CD14-positive monocyte (primary cell): ENCODE results near the gene BFSP2. TPM values are rescaled to one million over a fixed set of nuclear protein-coding genes. Genes with fewer than 3 reads are reported as not detected.

Experiments
- DNase-seq, 3 donors: peaks; one replicate each; pipeline ENCODE4 v3.0.0-alpha.2; 2011 to 2022
- H2AFZ ChIP-seq: 2 replicates; pipeline ENCODE4 v1.6.0; 2012; ENCODE audit warnings: mild to moderate bottlenecking, low read depth, low read length, inconsistent platforms; ENCODE audit not compliant: insufficient read depth, poor library complexity, severe bottlenecking
- H3K27ac ChIP-seq, 2 donors: 1 replicate in 1 of 2; 2 replicates in 1 of 2; pipeline ENCODE4 v1.5.1; 2012 to 2013; ENCODE audit warnings: low read length in 2 of 2, control low read depth in 1 of 2, inconsistent platforms in 1 of 2, low read depth in 1 of 2, mild to moderate bottlenecking in 1 of 2
- H3K27me3 ChIP-seq, 2 donors: one replicate each; pipeline versions ENCODE4 v1.6.0 to v1.6.1; 2011 to 2013; ENCODE audit warnings: low read length in 2 of 2; ENCODE audit not compliant: control insufficient read depth in 2 of 2, insufficient read depth in 2 of 2
- H3K36me3 ChIP-seq, 2 donors: replicated peaks in 1 of 2; 1 replicate in 1 of 2; 2 replicates in 1 of 2; pipeline versions ENCODE4 v1.5.1 to v1.6.1; 2012 to 2013; ENCODE audit warnings: low read length in 2 of 2, control low read depth in 1 of 2, inconsistent platforms in 1 of 2, mild to moderate bottlenecking in 1 of 2; ENCODE audit not compliant: insufficient read depth in 2 of 2, control insufficient read depth in 1 of 2
- H3K4me1 ChIP-seq, 2 donors: 1 replicate in 1 of 2; 2 replicates in 1 of 2; pipeline versions ENCODE4 v1.5.1 to v1.6.1; 2012 to 2013; ENCODE audit warnings: low read length in 2 of 2, control low read depth in 1 of 2, inconsistent platforms in 1 of 2, mild to moderate bottlenecking in 1 of 2, moderate library complexity in 1 of 2; ENCODE audit not compliant: insufficient read depth in 2 of 2, control insufficient read depth in 1 of 2
- H3K4me2 ChIP-seq: replicated peaks from 2 replicates; pipeline ENCODE3; 2012; ENCODE audit warnings: low read length, moderate library complexity, mild to moderate bottlenecking; ENCODE audit not compliant: poor library complexity, severe bottlenecking; ENCODE audit errors: extremely low read depth
- H3K4me3 ChIP-seq, 3 experiments: fragments of 200-600 bp in 1 of 3; sonication (generic) in 1 of 3; replicated peaks in 1 of 3; 1 replicate in 2 of 3; 2 replicates in 1 of 3; pipeline ENCODE4 v1.5.1; 2011 to 2013; ENCODE audit warnings: low read length in 3 of 3, mild to moderate bottlenecking in 3 of 3, control low read depth in 2 of 3, low read depth in 2 of 3, inconsistent platforms in 1 of 3, moderate library complexity in 1 of 3
- H3K79me2 ChIP-seq: 2 replicates; pipeline ENCODE4 v1.6.0; 2012; ENCODE audit warnings: mild to moderate bottlenecking, control low read depth, inconsistent platforms, low read length, moderate library complexity; ENCODE audit not compliant: insufficient read depth
- H3K9ac ChIP-seq: 2 replicates; pipeline ENCODE4 v1.6.0; 2017; ENCODE audit warnings: low read length, mild to moderate bottlenecking; ENCODE audit not compliant: insufficient read depth, poor library complexity, severe bottlenecking
- H3K9me3 ChIP-seq, 2 donors: replicated peaks in 1 of 2; 1 replicate in 1 of 2; 2 replicates in 1 of 2; pipeline versions ENCODE4 v1.5.1 to v1.6.1; 2012 to 2013; ENCODE audit warnings: low read length in 2 of 2, control low read depth in 1 of 2; ENCODE audit not compliant: control insufficient read depth in 1 of 2, insufficient read depth in 1 of 2
- H4K20me1 ChIP-seq: 2 replicates; pipeline ENCODE4 v1.6.0; 2012; ENCODE audit warnings: mild to moderate bottlenecking, low read length, control low read depth, moderate library complexity; ENCODE audit not compliant: insufficient read depth
- H3K27ac Mint-ChIP-seq, 7 donors: one replicate each; pipeline ENCODE4 v1.8.0; 2020; ENCODE audit warnings: mild to moderate bottlenecking in 7 of 7, mixed read lengths in 7 of 7, moderate library complexity in 6 of 7, inconsistent platforms in 2 of 7
- H3K27me3 Mint-ChIP-seq, 3 donors: one replicate each; pipeline ENCODE4 v1.8.0; 2021 to 2022; ENCODE audit warnings: low read depth in 3 of 3, mild to moderate bottlenecking in 3 of 3, mixed read lengths in 3 of 3, moderate library complexity in 3 of 3, inconsistent platforms in 1 of 3
- H3K36me3 Mint-ChIP-seq, 2 donors: one replicate each; pipeline ENCODE4 v1.8.0; 2020; ENCODE audit warnings: mixed read lengths in 2 of 2, inconsistent platforms in 1 of 2, mild to moderate bottlenecking in 1 of 2
- H3K4me1 Mint-ChIP-seq: one replicate; pipeline ENCODE4 v1.8.0; 2020; ENCODE audit warnings: mild to moderate bottlenecking, mixed read lengths
- H3K4me3 Mint-ChIP-seq, 2 donors: one replicate each; pipeline ENCODE4 v1.8.0; 2020; ENCODE audit warnings: mild to moderate bottlenecking in 2 of 2, mixed read lengths in 2 of 2, moderate library complexity in 1 of 2
- H3K9me3 Mint-ChIP-seq, 7 donors: one replicate each; pipeline ENCODE4 v1.8.0; 2020 to 2022; ENCODE audit warnings: mixed read lengths in 7 of 7, mild to moderate bottlenecking in 6 of 7, moderate library complexity in 6 of 7, inconsistent platforms in 2 of 7
- WGBS: methylation state at CpG from one replicate; pipeline ENCODE4 v1.1.5; 2013; ENCODE audit warnings: missing lambda C conversion rate; ENCODE audit not compliant: insufficient coverage; 5-methylcytosine and 5-hydroxymethylcytosine counted together
- intact Hi-C, 2 donors: fragments of 100-400 bp; cut with micrococcal nuclease; formaldehyde crosslinking; loops; one replicate each; pipeline versions ENCODE4 v1.15.0 to v1.15.1; 2023
- polyA plus RNA-seq, 3 donors: library from polyadenylated mRNA; depleted of rRNA in 1 of 3; unstranded in 2 of 3; stranded (reverse) in 1 of 3; fragments of 300-500 nt in 2 of 3; fragments of >200 nt in 1 of 3; fragmentation: Illumina TruSeq in 2 of 3; gene quantifications; 1 replicate in 2 of 3; 2 replicates in 1 of 3; pipeline ENCODE4 v1.2.3, GENCODE V29; 2012 to 2021
- TF ChIP-seq, protein P1 (sequence below): fragments of 200-600 bp; IDR thresholded peaks from one replicate; pipeline ENCODE4 v1.8.0; 2022; ENCODE audit warnings: antibody characterized with exemption, mild to moderate bottlenecking

Gene BFSP2
- polyA plus RNA-seq, 3 donors: not detected

DNA sequence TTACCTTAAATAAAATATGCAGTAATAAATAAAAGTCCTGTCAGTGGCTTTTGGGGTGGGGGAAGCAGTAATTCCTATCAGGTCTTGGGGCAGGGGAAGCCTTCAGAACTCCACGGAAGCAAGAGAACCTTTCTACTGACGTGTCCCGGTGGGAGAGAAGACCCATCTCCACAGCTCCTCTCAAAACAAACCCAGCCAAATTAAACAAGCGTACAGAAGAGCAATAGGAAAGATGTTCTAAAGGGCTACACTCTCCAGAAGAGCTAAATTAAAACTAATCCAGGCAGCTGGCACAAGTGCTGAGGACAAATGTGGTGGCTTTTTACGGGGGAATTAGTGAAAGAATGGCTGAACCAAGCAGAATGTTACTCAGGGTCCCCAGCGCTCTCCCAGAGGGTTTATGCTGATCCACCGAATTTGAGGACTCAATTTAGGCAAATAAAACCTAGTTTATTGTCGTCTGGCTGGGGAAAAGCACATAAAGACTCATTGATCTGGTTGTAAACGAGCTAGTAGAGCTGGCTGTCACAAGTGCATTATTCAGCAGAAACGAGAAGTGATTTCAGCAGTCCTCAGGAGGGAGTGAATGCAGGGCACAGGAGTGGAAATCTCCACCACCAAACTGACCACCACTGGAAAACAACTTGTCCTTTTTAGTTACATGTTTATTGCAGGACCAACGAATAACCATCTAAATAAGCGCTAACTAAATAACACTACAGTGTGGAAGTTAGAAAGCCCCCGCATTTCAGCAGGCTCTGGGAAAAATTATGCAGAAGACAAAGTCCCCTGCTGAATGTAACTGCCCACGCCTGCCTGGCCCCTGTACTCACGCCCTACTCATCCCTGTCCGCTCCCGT is 13.5 kb downstream of the BFSP2 start:
- H2AFZ ChIP-seq: no peak overlapping the region
- H3K9me3 ChIP-seq: no peaks in the 10 kb centered on the region
- Mint-ChIP-seq H3K27ac (peak overlapping the region in 6 of 7 donors; percentile 0 to 58 (median 15)), H3K4me3 (no peak overlapping the region), H3K27me3 (peaks cover 6 to 14% (median 10%) of the 10 kb centered on the region in 3 donors), H3K9me3 (no peaks in the 10 kb centered on the region), H3K4me1 (no peaks in the 10 kb centered on the region), H3K36me3 (no peaks in the 10 kb centered on the region)
- TF ChIP-seq, protein P1, sequence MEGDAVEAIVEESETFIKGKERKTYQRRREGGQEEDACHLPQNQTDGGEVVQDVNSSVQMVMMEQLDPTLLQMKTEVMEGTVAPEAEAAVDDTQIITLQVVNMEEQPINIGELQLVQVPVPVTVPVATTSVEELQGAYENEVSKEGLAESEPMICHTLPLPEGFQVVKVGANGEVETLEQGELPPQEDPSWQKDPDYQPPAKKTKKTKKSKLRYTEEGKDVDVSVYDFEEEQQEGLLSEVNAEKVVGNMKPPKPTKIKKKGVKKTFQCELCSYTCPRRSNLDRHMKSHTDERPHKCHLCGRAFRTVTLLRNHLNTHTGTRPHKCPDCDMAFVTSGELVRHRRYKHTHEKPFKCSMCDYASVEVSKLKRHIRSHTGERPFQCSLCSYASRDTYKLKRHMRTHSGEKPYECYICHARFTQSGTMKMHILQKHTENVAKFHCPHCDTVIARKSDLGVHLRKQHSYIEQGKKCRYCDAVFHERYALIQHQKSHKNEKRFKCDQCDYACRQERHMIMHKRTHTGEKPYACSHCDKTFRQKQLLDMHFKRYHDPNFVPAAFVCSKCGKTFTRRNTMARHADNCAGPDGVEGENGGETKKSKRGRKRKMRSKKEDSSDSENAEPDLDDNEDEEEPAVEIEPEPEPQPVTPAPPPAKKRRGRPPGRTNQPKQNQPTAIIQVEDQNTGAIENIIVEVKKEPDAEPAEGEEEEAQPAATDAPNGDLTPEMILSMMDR: no peak
- H3K27me3 ChIP-seq: peaks cover 0 to 2% of the 10 kb centered on the region in 2 donors
- no peak for DNase-seq
- H3K36me3 ChIP-seq: no peaks in the 10 kb centered on the region
- H3K4me2 ChIP-seq: no peak overlapping the region
- no peaks in the 10 kb centered on the region for H3K79me2 ChIP-seq
- H4K20me1 ChIP-seq: no peaks in the 10 kb centered on the region
- 43% methylated on average over 10 of the region's 17 CpGs for WGBS
- intact Hi-C loops: no loop called here
- H3K9ac ChIP-seq: no peak overlapping the region
- H3K27ac ChIP-seq: no peak overlapping the region
- no peaks in the 10 kb centered on the region for H3K4me1 ChIP-seq
- no peak overlapping the region for H3K4me3 ChIP-seq

GRCh38 chr3:133414021-133414392 is 14.2 kb downstream of the BFSP2 start:
- intact Hi-C loops: no loop called here
- Histone ChIP-seq H3K79me2 (no peaks in the 10 kb centered on the region), H3K27ac (no peak overlapping the region), H3K27me3 (peaks cover 0 to 2% of the 10 kb centered on the region in 2 donors), H2AFZ (no peak overlapping the region), H3K9ac (no peak overlapping the region), H3K9me3 (no peaks in the 10 kb centered on the region), H4K20me1 (no peaks in the 10 kb centered on the region), H3K4me3 (no peak overlapping the region), H3K4me1 (no peaks in the 10 kb centered on the region), H3K36me3 (no peaks in the 10 kb centered on the region), H3K4me2 (no peak overlapping the region)
- TF ChIP-seq, protein P1: no peak
- H3K36me3 Mint-ChIP-seq: no peaks in the 10 kb centered on the region
- no peaks in the 10 kb centered on the region for H3K4me1 Mint-ChIP-seq
- peaks cover 6 to 11% (median 9%) of the 10 kb centered on the region in 3 donors for H3K27me3 Mint-ChIP-seq
- no peak overlapping the region for H3K27ac Mint-ChIP-seq
- H3K4me3 Mint-ChIP-seq: no peak overlapping the region
- H3K9me3 Mint-ChIP-seq: no peaks in the 10 kb centered on the region
- no peak for DNase-seq
- WGBS: 92% methylated on average over 3 of the region's 4 CpGs
